HG02970 (cell line): ENCODE data around the gene TTC34.
"Not testable (repeated sequence)": the region's sequence is repeated elsewhere in the genome, so short reads cannot be mapped to it uniquely, and the experiment has no call there.

Experiments used
- ATAC-seq: cut with Tn5 transposase; IDR thresholded peaks from one replicate; pipeline ENCODE4 v1.9.1; 2021; ENCODE audit warnings: mild to moderate bottlenecking, moderate library complexity, moderate number of reproducible peaks; ENCODE audit not compliant: unreplicated experiment, low FRiP score

The TTC34 gene

DNA sequence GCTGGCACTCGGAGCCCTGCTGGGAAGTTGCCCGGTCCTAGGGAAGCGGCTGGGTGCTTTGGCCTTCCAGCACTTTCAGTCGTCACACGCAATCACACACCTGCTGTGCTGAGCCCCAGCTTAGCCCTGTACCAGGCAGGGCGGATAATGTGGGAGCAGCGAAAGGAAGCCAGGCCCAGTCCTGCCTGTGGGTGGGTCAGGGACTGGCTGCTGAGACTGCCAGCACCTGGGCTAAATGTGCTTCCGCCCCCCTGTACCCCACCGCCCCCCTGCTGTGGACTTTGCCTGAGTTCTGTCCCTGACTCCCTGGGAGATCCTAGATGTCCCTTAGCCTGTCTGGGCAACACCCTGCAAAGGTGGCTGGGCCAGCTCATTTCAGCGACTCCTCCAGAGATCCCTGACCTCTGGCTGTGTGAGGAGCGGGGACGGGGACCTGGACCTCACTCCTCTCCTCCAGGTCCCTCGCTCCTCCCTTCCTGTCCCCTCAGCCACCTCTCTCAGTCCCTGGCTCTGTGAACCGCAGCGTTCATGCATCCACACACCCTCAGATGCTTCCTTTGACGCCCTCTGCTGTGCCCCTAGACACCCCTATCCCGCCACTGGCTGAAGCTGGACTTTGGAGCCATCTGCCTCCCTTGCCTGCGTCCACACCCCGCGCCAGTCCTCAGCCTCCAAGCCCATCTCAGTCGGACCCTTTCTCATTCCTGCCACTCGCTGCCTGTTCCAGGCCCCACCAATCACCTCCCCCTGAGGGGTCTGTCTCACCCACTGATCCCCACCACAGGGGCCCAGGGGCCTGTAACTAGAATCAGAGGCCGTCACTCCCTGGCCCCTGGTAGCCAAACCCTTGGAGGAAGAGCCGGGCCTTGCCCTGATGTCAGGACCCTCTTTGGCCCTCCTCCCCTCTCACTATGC is 170.1 kb downstream of the TTC34 start:
- ATAC-seq, result no peak

DNA sequence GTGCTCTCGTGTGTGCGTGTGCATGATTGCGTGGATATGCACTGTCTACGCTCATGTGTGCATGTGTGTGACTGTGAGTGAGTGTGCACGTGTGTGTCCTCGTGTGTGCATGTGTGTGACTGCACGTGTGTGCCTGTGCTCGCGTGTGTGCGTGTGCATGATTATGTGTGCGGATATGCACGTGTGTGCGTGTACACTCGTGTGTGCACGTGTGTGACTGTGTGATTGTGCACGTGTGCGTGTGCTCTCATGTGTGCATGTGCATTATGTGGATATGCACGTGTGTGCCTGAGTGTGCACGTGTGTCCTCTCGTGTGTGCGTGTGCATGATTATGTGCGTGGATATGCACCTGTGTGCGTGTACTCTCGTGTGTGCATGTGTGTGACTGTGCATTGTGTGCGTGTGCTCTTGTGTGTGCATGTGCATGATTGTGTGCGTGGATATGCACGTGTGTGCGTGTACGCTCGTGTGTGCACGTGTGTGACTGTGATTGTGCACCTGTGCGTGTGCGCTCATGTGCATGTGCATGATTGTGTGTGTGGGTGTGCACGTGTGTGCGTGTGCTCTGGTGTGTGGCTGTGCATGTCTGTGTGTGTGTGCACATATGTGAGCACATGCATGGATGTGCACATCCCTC is 170.9 kb downstream of the TTC34 start:
- no peak for ATAC-seq

DNA sequence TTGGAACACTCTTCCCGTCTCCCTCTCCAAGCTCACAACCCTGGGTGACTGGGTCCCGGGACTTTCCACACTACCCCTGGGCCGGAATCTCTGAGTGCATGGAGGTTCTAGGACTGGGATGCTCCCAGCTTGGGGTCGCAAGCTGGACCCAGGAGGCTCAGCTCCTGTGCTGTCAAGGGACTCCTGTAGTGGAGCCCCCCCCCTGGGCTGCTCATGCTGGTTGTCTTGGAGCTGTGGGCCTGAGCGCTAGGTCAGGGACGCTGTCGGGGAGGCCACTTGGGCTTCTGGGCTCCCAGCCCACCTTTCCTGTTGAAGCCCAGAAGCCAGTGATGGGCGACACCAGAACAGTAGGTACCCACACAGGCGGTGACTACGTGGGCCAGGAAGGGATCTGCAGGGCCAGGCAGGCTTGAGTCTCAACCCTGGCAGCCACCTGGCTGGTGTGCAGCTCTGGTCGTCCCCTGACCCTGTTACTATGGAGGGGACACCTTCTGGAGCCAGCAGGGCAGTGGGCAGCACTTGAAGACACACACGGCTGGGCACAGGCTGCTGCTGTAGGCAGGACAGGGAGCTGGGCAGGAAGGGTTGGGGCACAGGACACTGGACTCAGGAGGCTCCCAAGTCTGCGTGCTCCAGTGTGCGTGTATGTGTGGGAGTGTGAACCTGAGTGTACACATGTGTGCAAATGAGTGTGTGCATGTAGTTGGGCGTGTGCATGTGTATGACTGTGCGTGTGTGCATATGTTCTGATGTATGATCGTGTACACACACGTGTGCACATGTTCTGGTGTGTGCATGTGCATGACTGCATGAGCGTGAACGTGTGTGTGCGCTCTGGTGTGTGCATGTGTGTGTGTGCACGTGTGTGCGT is 171.6 kb downstream of the TTC34 start:
- ATAC-seq, result no peak

DNA sequence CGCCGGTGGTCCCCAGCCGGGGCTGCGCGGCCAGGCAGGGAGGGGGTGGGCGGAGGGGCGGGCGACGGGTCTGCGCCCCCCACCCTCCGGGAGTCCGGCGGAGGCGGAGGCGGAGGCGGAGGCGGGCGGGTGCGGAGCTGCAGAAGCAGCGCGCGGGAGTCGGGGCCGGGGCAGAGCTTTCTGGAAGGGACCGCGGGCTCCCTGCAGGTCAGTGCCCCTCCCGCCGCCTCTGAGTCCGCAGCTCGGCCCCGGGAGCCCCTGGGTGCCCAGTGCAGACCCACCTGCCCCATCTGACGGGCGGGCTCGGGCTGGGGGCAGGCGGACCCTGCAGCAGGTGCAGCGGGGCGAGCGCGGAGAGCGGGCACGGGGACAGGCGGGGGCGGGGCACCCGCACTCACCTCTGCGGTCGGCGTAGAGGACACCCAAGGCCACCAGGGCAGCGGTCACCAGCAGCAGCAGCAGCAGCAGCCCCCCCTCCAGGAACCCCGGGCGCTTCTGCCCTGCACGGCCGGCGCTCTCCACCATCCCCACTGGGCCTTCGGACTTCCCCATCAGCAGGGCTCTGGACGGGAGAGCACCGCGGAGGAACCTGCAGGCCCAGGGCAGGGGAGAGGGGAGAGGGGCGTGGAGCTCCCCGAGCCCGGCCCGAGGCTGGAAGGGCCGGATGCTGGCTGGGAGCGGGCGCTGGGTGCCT is 172.4 kb downstream of the TTC34 start:
- no peak for ATAC-seq

DNA sequence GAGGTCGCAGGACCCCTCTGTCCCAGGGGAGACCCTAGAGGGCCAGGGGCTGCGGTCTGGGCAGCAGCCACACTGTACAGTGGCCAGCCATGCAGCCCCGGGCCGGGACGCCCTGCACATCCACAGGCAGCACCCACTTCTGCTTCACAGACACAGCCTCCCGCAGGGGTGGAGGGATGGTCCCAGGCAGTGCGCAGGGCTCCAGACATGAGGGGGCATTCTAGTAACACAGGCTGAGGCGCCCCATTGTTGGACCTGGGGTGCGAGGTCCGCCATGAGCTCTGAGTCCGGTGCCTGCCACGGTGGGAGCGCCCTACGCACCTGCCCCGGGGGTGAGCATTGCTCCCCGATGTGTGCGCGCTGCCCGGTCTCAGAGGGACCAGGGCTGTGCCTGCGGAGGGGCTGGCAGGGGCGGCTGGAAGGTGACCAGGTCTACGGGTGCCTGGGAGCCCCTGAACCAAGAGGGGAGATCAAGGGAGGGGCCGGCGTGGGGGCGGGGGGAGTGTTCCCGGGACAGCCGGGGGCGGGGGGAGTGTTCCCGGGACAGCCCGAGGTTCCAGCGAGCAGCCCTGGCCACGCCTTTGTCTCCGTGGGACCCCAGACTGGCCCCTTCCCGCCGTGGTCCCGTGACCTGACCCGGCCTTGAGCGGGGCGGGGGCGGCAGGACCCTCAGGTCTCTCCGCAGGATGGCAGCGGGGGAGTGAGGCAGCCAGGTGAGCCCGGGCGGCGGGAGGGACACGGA is 173.1 kb downstream of the TTC34 start:
- ATAC-seq, result no peak

DNA sequence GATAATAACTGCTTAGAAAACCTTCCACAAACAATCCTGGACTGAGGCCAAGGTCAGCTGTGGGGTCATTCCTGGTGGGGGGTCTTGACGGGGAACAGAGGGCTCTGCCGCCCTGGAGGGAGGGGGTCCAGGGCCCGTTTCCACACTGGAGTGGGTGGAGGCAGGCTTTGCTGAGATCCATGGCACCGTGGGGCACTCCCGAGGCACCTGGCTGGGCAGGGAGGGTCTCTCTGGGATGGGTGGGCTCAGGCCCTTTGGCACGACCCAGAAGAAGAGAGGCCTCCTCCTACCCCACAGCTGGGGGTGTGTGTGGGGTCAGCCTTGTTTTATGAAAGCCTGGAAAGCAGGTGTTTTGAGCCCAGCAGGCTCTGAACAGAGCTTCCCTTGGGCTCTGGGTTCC is 173.7 kb downstream of the TTC34 start:
- ATAC-seq, result no peak

DNA sequence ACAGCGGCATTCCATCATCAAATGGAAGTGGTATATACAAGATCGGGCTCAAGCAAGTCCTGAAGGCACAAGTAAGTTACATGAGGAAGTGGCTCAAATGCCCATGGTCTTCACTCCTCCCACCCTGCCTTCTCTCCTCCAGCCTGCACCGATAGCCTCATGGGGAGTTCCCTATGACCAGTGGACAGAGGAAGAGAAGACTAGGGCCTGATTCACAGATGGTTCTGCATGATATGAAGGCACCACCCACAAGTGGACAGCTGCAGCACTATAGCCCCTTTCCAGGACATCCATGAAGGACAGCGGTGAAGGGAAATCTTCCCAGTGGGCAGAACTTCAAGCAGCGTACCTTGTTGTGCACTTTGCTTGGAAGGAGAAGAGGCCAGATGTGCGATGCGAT is 175.7 kb downstream of the TTC34 start:
- ATAC-seq, result not testable (repeated sequence)

DNA sequence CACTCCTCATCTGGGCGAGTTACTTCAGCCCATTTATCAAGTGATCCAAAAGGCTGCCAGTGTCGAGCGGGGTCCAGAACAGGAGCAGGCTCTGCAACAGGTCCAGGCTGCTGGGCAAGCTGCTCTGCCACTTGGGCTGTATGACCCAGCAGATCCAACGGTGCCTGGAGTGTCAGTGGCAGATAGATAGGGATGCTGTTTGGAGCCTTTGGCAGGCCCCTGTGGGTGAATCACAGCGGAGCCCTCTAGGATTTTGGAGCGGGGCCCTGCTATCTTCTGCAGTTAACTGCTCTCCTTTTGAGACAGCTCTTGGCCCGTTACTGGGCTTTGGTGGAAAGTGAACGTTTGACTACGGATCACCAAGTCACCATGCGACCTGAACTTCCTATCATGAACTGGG is 176.2 kb downstream of the TTC34 start:
- no peak for ATAC-seq

DNA sequence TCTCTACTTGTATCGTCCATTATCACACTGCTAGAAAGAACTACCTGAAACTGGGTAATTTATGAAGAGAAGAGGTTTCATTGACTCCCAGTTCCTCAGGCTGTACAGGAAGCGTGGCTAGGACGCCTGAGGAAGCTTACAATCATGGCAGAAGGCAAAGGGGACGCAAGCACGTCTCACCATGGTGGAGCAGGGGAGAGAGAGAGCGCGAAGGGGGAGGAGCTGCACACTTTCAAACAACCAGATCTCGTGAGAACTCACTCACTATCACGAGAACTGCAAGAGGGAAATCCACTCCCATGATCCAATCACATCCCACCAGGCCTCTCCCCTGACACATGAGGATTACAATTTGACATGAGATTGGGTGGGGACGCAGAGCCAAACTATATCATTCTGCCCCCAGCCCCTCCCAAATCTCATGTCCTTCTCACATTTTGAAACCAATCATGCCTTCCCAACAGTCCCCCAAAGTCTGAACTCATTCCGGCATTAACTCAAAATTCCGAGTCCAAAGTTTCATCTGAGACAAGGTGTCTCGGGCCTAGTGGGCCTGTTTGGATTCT is 176.7 kb downstream of the TTC34 start:
- ATAC-seq, result no peak

DNA sequence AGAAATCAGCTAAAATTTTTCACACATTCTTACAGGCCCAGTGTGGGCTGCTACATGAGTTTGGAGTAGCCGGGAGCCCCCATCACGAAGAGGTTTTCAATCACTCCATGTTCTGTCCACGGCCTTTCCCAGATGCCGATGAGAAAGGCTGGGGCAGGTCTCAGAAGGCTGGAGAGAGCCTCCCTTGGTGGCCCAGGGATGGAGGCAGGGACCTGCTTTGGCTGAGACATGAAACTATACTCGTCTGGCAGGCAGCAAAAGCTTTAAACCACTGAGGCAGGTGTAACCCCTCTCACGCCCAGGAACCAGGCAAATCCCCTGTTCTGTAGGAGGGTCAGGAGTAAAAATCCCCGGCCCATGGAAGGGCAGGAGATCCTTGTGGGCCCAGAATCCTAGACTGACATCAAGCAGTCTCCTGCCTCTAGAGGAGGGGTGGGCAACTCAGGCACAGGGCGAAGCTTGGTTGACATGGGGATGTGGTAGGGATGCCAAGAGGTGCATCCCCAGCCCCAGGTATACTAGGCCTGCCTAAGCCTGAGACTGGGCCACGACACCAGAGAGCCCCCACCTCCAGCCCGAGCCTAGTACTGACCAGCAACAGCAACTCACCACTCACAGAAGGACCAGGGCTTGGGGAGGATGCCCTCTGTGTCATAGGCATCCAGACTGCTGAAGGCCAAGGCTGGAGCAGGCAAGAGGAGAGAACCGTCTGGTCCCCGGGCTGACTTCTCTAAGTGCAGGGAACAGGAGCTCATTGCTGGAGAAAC is 177.7 kb downstream of the TTC34 start:
- ATAC-seq, result no peak

DNA sequence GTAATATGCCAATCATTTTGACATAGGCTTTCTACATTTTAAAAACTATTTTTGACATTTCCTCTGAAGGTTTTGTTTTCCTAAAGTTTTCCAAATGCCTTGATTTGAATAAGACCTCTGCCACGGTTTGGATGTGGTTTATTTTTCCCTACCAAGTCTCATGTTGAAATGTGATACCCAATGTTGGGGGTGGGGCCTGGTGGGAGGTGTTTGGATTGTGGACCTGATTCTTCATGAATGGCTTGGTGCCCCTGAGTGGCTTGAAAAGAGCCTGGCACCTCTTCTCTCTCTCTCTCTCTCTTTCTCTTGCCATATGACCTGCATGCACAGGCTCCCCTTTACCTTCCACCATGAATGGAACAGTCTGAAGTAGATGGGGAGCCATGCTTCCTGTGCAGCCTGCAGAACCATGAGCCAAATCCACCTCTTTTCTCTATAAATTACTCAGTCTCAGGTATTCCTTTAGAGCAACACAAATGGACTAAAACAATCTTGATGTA is 183.5 kb downstream of the TTC34 start:
- no peak for ATAC-seq

DNA sequence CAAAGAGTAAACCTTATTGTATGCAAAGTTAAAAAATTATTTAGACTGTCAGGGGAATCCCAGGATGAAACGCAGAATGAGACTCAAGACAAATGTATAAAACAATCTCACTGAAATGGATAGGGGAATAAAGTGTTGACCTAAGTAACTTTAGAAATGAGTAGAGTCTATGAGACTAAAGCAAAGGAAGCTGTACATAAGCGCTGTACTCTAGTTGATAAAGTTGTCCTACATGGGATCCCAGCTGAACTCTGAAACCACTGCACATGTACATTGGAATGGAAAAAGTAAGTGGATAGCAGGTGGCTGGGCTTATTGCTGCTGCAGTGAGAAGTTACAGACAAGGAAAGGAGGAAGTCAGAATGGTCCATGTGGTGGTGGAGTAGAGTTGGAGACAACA is 187.3 kb downstream of the TTC34 start:
- ATAC-seq, result no peak

DNA sequence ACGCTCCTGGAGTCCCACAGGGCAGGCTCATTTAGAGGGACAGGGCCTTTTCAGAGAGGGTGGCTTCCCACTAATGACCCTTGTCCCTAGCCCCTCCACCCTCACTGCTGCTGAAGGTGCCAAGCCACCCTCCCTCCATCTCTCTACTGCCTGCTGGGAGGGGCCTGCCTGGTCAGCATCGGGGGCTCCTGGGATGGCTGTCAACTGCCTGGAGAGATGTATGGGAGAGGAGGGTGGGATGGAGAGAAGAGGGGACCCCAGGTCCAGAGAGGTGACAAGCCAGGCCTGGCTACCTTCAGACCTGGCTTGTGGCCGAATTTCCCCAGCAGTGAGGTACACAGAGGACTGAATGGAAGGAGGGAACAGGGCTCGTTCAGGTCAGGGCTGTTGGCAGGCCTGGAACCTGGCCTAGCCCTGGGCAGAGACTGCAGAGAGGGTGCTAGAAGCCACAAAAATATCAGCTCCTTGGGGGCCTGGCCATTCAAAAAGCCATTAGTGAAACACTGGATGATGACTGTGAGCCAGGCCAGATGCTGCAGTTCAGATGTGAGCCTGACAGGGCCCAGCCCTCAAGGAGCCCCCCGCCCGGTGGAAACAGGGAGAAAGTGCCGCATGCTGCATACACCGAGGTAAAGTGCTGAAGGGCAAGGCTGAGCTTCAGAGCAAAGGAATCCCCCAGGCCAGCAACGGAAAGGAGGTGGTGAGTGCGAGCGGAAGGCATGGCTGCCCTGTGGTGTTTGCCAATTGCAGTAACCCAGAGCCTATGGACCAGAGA is 188.7 kb downstream of the TTC34 start:
- ATAC-seq, result no peak

DNA sequence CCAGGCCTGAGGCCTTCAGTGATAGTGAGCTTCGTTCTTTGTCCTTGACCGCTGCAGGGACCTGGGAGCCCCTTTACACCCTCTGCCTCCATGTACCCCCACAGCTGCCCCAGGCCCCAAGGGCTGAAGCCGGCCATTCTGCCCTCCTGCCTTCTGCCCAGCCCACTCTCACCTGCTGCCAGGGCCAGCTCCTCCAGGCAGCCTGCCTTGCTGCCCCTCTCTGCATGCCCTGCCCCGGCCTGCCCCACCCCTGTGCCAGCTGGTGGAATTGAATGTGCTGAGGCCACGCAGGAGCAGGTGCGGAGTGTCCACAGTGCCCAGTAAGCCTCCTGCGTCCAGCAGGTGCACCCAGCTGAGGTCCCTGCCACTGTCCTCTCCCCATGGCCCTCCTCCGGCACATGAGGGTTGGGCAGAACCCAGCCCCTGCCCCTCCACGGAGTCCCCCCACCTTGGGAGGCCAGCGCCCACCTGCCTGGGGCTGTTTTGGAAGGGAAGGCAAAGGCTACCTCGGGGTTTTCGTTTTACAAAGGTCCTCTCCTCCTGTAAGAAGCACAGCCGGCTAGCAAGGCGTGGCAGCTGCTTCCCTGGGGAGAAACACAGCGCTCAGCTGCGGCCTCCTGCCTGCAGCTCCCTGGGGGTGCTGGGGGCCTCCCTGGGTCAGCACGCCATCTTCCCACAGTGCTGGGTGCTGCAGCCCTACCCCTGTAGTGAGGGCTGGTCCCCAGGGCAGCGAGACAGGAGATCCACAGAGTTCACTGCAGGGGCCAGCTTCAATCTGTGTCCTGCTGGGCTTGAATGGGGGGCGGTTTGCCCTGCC is 189.7 kb downstream of the TTC34 start:
- no peak for ATAC-seq

DNA sequence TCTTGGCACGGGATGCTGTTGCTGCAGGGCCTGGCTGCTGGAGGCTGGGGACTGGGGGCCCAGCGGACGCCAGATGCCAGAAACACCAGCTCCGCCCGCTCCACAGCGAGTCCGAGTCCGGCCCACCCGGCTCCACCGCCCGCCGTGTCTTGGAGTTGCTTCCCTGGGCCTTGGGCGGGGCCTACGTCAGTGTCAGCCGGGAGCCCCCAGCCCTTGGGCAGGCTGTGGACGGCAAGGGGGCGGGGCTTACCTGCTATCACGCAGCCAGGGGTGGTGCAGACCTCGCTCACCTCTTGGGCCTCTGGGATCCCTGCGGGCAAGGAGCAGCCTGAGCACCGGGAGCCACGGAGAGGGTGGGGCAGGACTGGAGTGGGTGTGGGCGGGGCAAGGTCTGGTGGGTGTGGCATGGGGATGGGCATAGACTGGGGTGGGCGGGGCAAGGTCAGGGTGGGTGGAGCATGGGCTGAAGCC is 190.4 kb downstream of the TTC34 start:
- ATAC-seq, result no peak

DNA sequence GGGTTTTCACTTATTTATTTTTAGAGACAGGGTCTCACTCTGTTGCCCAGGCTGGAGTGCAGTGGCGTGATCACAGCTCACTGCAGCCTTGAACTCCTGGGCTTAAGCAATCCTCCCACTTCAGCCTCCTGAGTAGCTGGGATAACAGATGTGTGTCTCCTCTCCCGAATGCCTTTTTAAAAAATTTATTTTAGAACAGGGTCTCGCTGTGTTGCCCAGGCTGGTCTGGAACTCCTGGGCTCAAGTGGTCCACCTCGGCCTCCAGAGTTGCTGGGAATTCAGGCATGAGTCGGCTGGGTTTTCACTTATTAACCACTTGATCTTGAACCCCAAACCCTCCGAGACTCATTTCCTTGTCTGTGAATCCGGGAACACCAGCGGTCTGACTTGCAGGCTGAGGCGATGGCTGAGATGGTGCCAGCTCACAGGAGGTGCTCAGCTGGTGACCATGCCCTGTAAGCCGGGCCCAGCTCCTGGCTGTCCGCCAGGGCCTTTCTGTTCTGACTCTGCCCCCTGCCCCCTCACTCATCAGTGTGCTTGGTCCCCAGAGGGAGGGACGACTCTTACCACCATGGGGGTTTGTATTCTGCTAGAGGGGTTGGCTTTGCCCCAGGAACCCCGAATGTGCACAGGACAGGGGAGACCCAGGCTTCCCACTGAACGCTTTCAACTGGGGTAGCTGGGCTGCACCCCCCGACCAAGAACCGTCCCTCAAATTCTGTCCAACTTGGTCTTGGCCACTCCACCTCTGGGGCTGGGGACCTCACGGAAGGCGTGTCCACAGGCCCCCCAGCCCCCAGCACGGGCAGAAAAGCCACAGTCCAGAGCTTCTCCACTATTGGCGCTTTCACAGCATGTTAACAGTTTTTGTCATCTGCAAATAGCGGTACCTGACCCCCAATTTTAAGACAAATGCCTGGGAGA is 191.2 kb downstream of the TTC34 start:
- no peak for ATAC-seq
